ENCODE data around the gene ARHGAP40.

DNA sequence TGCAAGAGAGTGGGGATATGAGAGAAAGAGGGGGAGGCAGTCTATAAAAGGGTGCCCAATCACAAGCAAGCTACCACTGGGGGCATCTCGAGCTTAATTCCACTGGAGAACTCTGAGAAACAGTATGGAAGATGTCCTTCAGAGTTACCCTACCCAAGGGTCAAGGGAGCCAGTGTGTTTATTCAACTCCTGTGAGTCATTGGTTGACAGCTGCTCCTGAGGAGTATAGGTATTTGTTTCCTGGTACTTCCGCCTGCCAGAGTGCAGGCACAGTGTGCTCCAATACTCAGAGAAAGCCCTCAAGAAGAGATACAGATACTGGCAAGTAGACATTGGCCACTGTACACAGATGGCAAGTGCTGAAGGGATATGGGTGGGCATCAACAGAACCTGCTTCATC is 49.5 kb downstream of the ARHGAP40 start:
- TF ChIP-seq EZH2phosphoT487 (IDR thresholded peaks at IDR 0.05; ENCODE audit: insufficient read depth, low read depth) (no peak), EZH2 (IDR thresholded peaks at IDR 0.05; ENCODE audit: insufficient read depth, poor library complexity, severe bottlenecking) (no peak)

Measured in GM23248 (cell line).